OCI-LY7 (cell line): ENCODE measurements around the gene KLF18.

Experiments
- CTCF ChIP-seq: fragments of 200-600 bp; sonication (generic); conservative IDR thresholded peaks from 2 replicates; pipeline ENCODE4 v1.5.1; 2014; ENCODE audit warnings: mild to moderate bottlenecking, antibody characterized with exemption, low read length, moderate library complexity, mixed read lengths
- EZH2phosphoT487 ChIP-seq: fragments of 200-600 bp; sonication (generic); IDR thresholded peaks from 2 replicates; pipeline ENCODE4 v1.6.1; 2018; ENCODE audit warnings: low read depth, borderline replicate concordance, mild to moderate bottlenecking, mixed run types, antibody characterized with exemption, low read length, moderate library complexity, mixed read lengths

DNA sequence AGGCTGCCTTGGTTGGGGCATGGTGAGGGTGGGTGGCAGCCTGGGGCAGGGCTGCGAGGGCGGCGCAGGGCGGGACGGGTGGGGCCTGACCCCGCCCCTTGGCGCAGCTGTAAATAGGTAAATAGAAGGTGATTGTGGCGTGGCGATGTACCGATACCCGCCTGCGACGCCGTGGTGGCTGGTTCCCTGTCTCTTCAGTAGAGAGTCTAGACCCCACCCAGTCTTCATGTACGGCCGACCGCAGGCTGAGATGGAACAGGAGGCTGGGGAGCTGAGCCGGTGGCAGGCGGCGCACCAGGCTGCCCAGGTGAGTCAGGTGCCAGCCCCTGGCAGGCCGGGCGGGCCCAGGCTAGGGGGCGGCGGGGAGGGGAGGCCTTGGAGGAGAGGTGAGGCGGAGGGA is 22.7 kb downstream of the KLF18 start, which contains the start of gene KLF17:
- TF ChIP-seq CTCF (no peak), EZH2phosphoT487 (no peak)
